ENCODE results near the gene GFI1. TPM values are rescaled to one million over a fixed set of nuclear protein-coding genes. Genes with fewer than 3 reads are reported as not detected.

The GFI1 gene
- total RNA-seq, 2 donors from 2014 or later = 0.20 to 0.24 TPM

GRCh38 chr1:92478393-92478792, 8.3 kb downstream of the GFI1 start:
- H3K9me3 ChIP-seq (ENCODE audit: control insufficient read depth, low read length) = no peaks in the 10 kb centered on the region
- peaks cover 43% of the 10 kb centered on the region for H3K4me1 Mint-ChIP-seq
- peaks cover 84% of the 10 kb centered on the region for H3K27me3 ChIP-seq (ENCODE audit: control insufficient read depth, insufficient read depth, low read length, poor library complexity, severe bottlenecking)
- H3K27ac ChIP-seq (ENCODE audit: low read depth, low read length) = no peak overlapping the region
- no peak for DNase-seq
- H3K36me3 Mint-ChIP-seq (ENCODE audit: low read depth) = no peaks in the 10 kb centered on the region
- H3K36me3 ChIP-seq (ENCODE audit: control insufficient read depth, insufficient read depth, low read length) = no peaks in the 10 kb centered on the region
- no peak overlapping the region for H3K27ac Mint-ChIP-seq
- H3K27me3 Mint-ChIP-seq (ENCODE audit: insufficient read depth) = peaks cover 84% of the 10 kb centered on the region
- H3K4me1 ChIP-seq (ENCODE audit: control insufficient read depth, insufficient read depth, low read length) = peaks cover 16% of the 10 kb centered on the region
- WGBS, 2 experiments (ENCODE audit: insufficient coverage in 1 of 2, insufficient read length in 1 of 2) = 73 to 100% methylated on average over 1 to 3 of the region's 3 CpGs
- no peak overlapping the region for H3K4me3 Mint-ChIP-seq
- H3K9me3 Mint-ChIP-seq = no peaks in the 10 kb centered on the region
- H3K9ac ChIP-seq (ENCODE audit: extremely low read depth, low read length, poor library complexity, severe bottlenecking) = no peak overlapping the region
- TF ChIP-seq CTCF (conservative IDR thresholded peaks at IDR 0.05) = no peak
- H3K4me3 ChIP-seq (ENCODE audit: low read length) = no peak overlapping the region

GRCh38 chr1:92476071-92476631, 10.6 kb downstream of the GFI1 start:
- TF ChIP-seq CTCF (conservative IDR thresholded peaks at IDR 0.05) = no peak
- Mint-ChIP-seq H3K36me3 (ENCODE audit: low read depth) (no peaks in the 10 kb centered on the region), H3K4me3 (no peak overlapping the region), H3K9me3 (no peaks in the 10 kb centered on the region), H3K27me3 (ENCODE audit: insufficient read depth) (peaks cover 61% of the 10 kb centered on the region), H3K4me1 (peaks cover 37% of the 10 kb centered on the region), H3K27ac (no peak overlapping the region)
- Histone ChIP-seq H3K9ac (ENCODE audit: extremely low read depth, low read length, poor library complexity, severe bottlenecking) (no peak overlapping the region), H3K27me3 (ENCODE audit: control insufficient read depth, insufficient read depth, low read length, poor library complexity, severe bottlenecking) (peaks cover 62% of the 10 kb centered on the region), H3K9me3 (ENCODE audit: control insufficient read depth, low read length) (no peaks in the 10 kb centered on the region), H3K4me1 (ENCODE audit: control insufficient read depth, insufficient read depth, low read length) (peaks cover 6% of the 10 kb centered on the region), H3K4me3 (ENCODE audit: low read length) (no peak overlapping the region), H3K27ac (ENCODE audit: low read depth, low read length) (no peak overlapping the region), H3K36me3 (ENCODE audit: control insufficient read depth, insufficient read depth, low read length) (no peaks in the 10 kb centered on the region)
- 76 to 83% methylated on average over 1 to 12 of the region's 12 CpGs for WGBS, 2 experiments (ENCODE audit: insufficient coverage in 1 of 2, insufficient read length in 1 of 2)
- DNase-seq = peak; percentile 61

GRCh38 chr1:92475029-92475428, 11.7 kb downstream of the GFI1 start:
- 84 to 85% methylated on average over 2 to 3 of the region's 3 CpGs for WGBS, 2 experiments (ENCODE audit: insufficient coverage in 1 of 2, insufficient read length in 1 of 2)
- Mint-ChIP-seq H3K4me1 (peaks cover 36% of the 10 kb centered on the region), H3K36me3 (ENCODE audit: low read depth) (no peaks in the 10 kb centered on the region), H3K27ac (no peak overlapping the region), H3K9me3 (no peaks in the 10 kb centered on the region), H3K27me3 (ENCODE audit: insufficient read depth) (peaks cover 51% of the 10 kb centered on the region), H3K4me3 (no peak overlapping the region)
- Histone ChIP-seq H3K27me3 (ENCODE audit: control insufficient read depth, insufficient read depth, low read length, poor library complexity, severe bottlenecking) (peaks cover 51% of the 10 kb centered on the region), H3K4me3 (ENCODE audit: low read length) (no peak overlapping the region), H3K9me3 (ENCODE audit: control insufficient read depth, low read length) (no peaks in the 10 kb centered on the region), H3K9ac (ENCODE audit: extremely low read depth, low read length, poor library complexity, severe bottlenecking) (no peak overlapping the region), H3K27ac (ENCODE audit: low read depth, low read length) (no peak overlapping the region), H3K36me3 (ENCODE audit: control insufficient read depth, insufficient read depth, low read length) (no peaks in the 10 kb centered on the region), H3K4me1 (ENCODE audit: control insufficient read depth, insufficient read depth, low read length) (peaks cover 6% of the 10 kb centered on the region)
- TF ChIP-seq CTCF (conservative IDR thresholded peaks at IDR 0.05) = no peak
- DNase-seq = no peak
